ENCODE results near the gene SLC4A2.
A peak's percentile ranks its signal among the peaks of the same experiment; 100 is the strongest.

SLC4A2 gene

DNA sequence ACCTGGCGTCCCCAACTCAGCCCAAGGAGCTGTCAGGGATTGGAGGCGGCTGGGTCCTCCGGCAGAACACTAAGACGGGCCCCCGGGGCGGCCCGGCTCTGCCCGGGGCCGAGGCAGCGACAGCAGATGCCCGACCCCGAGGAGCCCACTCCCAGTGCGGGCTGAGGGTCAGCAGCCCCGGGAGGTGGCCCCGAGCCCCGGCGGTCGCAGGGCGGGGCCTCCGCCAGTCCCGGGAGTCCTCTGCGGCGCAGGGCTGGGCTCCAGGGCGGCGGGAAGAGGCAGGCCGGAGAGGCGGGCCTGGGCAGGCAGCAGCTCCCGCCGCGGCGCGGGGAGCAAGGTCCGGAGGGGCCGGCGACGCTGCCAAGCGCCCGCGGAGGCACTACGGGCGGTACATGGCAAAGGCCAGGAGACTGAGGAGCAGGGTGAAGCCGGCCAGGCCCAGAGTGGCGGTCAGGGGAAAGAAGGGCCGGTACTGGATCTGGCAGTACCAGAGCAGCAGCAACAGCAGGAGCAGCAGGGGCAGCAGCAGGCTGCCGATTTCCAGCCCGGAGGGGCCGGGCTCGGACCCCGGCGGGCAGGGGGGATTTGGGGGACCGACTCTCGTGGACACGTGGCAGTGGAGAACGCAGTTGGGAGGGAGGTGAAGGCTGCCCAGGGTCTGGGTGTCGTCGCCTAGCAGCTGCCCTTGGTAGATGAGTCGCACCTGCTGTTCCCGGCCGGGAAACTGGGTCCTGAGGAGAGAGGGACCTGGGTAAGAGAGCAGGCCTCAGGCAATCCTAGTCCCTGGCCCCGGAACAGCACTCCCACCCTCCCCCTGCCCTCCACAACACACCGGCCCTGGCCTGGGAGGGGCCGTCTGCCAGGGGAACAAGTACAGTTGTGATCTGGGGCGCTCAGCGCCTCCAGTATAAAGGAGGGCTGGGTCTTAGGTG lies 22.0 kb downstream of the SLC4A2 start (continued):
- no peak for TF ChIP-seq ZNF18 (tag by site-specific recombination; IDR thresholded peaks at IDR 0.05)
- no peak for TF ChIP-seq ZNF830 (tag by site-specific recombination; IDR thresholded peaks at IDR 0.05; ENCODE audit: low read depth)
- no peak for TF ChIP-seq ATF2 (tag by site-specific recombination; IDR thresholded peaks at IDR 0.05; ENCODE audit: low read depth)
- TF ChIP-seq ZEB2 (tag by site-specific recombination; IDR thresholded peaks at IDR 0.05), result 0 out of 2 replicates have a peak, but pooled peaks have one; percentile 31
- TF ChIP-seq GLI4 (tag by site-specific recombination; IDR thresholded peaks at IDR 0.05), result peak; percentile 49; the same call in 1 of the 2 replicates
- TF ChIP-seq HOXA7 (CRISPR knock-in tag; IDR thresholded peaks at IDR 0.05; ENCODE audit: borderline replicate concordance), result no peak
- peak; percentile 63 for TF ChIP-seq ZIC2 (tag by site-specific recombination; IDR thresholded peaks at IDR 0.05)
- no peak for TF ChIP-seq KLF16 (tag by site-specific recombination; IDR thresholded peaks at IDR 0.05)
- TF ChIP-seq PRDM1 (tag by site-specific recombination; IDR thresholded peaks at IDR 0.05), result no peak
- TF ChIP-seq ZFP37 (tag by site-specific recombination; IDR thresholded peaks at IDR 0.05), result peak; percentile 32; the same call in 1 of the 2 replicates
- peak; percentile 28; the same call in 1 of the 2 replicates for TF ChIP-seq SCRT2 (tag by site-specific recombination; IDR thresholded peaks at IDR 0.05)
- 0 out of 2 replicates have a peak, but pooled peaks have one; percentile 8 for TF ChIP-seq ZNF266 (tag by site-specific recombination; IDR thresholded peaks at IDR 0.05; ENCODE audit: low read depth)
- TF ChIP-seq ZNF600 (tag by site-specific recombination; IDR thresholded peaks at IDR 0.05), result 0 out of 2 replicates have a peak, but pooled peaks have one; percentile 43
- TF ChIP-seq TRIM28 (IDR thresholded peaks at IDR 0.05; ENCODE audit: borderline replicate concordance, low read length), result no peak
- no peak for TF ChIP-seq SCRT1 (tag by site-specific recombination; IDR thresholded peaks at IDR 0.05; ENCODE audit: borderline replicate concordance)
- TF ChIP-seq, protein P1, sequence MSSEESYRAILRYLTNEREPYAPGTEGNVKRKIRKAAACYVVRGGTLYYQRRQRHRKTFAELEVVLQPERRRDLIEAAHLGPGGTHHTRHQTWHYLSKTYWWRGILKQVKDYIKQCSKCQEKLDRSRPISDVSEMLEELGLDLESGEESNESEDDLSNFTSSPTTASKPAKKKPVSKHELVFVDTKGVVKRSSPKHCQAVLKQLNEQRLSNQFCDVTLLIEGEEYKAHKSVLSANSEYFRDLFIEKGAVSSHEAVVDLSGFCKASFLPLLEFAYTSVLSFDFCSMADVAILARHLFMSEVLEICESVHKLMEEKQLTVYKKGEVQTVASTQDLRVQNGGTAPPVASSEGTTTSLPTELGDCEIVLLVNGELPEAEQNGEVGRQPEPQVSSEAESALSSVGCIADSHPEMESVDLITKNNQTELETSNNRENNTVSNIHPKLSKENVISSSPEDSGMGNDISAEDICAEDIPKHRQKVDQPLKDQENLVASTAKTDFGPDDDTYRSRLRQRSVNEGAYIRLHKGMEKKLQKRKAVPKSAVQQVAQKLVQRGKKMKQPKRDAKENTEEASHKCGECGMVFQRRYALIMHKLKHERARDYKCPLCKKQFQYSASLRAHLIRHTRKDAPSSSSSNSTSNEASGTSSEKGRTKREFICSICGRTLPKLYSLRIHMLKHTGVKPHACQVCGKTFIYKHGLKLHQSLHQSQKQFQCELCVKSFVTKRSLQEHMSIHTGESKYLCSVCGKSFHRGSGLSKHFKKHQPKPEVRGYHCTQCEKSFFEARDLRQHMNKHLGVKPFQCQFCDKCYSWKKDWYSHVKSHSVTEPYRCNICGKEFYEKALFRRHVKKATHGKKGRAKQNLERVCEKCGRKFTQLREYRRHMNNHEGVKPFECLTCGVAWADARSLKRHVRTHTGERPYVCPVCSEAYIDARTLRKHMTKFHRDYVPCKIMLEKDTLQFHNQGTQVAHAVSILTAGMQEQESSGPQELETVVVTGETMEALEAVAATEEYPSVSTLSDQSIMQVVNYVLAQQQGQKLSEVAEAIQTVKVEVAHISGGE (tag by site-specific recombination; conservative IDR thresholded peaks at IDR 0.05; ENCODE audit: low read depth), result peak; percentile 69; the same call in 1 of the 2 replicates

DNA sequence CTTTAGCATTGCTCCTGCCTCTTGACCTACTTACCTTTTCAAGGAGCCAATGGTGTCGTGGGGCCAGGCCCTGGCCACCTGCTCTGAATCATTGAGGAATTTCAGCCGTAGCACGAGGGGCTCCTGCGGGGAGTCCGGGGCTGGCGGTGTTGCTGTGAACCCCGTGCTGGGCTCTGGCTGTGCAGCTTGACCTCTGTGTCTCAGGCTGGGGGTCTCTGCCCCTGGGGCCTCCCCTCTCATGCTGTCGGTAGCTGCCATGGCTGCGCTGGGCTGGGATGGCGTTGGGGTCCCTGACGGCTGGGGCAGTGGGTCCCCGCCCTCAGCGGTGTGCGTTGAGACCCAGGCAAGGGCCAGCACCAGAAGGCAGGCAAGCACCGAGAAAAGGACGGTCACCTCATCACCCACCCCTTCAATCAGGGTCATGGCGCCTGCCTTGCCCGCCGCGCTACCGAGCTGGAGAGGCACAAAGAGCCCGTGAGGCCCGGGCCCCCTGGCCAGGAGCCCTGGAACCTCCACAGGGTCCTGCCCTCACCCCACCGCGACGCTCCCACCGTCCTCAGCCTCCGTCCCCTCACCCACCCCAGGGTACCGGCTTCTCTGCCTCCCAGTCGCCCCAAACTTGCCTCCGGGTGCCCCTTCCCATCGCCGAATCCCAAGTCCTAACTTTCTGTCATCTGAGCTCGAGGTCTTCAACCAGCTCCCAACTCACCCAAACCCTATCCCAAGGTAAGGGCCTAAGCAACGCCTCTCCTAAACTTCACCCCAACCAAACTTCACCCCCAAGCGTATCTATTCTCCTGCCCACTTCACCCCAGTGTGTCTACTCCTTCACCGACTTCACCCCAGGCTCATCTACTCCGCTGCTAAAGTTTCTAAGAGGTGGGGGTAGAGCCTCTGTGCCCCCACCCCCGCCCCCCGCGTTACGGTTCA lies 23.0 kb downstream of the SLC4A2 start:
- Histone ChIP-seq H3K36me3 (ENCODE audit: control insufficient read depth in 2 of 2, insufficient read depth in 1 of 2, low read length in 2 of 2) (peaks cover 0 to 22% of the 10 kb centered on the region in 2 experiments; a peak in 1 of 3 replicates), H3K4me3 (ENCODE audit: low read depth, low read length) (peak overlapping the region; percentile 74), H3K4me1 (ENCODE audit: control insufficient read depth, insufficient read depth, low read length) (peaks cover 7% of the 10 kb centered on the region; the same call in 1 of the 2 replicates), H3K27ac (ENCODE audit: extremely low read depth, low read depth, low read length) (peak overlapping the region; percentile 75), H3K9me3 (ENCODE audit: control insufficient read depth, insufficient read depth, low read depth, low read length) (no peaks in the 10 kb centered on the region)
- ChIA-PET POLR2A (interaction anchor here (1.0 to 2.0 kb wide), 2 partner anchors 17 to 20 kb away, joined by 3 to 17 read pairs; no protein-coding TSS in a partner anchor), CTCF (interaction anchor here (0.6 to 0.9 kb wide), 4 partner anchors 9 to 30 kb away, joined by 3 to 4 read pairs (median 3); no protein-coding TSS in a partner anchor)
- TF ChIP-seq KLF17 (tag by site-specific recombination; IDR thresholded peaks at IDR 0.05), result 0 out of 2 replicates have a peak, but pooled peaks have one; percentile 54
- no peak for TF ChIP-seq ZNF747 (tag by site-specific recombination; IDR thresholded peaks at IDR 0.05)
- TF ChIP-seq ZNF548 (tag by site-specific recombination; IDR thresholded peaks at IDR 0.05), result no peak
- TF ChIP-seq ZBTB20 (tag by site-specific recombination; IDR thresholded peaks at IDR 0.05), result peak; percentile 82
- TF ChIP-seq ZNF404 (tag by site-specific recombination; IDR thresholded peaks at IDR 0.05), result no peak
- TF ChIP-seq, protein P2, sequence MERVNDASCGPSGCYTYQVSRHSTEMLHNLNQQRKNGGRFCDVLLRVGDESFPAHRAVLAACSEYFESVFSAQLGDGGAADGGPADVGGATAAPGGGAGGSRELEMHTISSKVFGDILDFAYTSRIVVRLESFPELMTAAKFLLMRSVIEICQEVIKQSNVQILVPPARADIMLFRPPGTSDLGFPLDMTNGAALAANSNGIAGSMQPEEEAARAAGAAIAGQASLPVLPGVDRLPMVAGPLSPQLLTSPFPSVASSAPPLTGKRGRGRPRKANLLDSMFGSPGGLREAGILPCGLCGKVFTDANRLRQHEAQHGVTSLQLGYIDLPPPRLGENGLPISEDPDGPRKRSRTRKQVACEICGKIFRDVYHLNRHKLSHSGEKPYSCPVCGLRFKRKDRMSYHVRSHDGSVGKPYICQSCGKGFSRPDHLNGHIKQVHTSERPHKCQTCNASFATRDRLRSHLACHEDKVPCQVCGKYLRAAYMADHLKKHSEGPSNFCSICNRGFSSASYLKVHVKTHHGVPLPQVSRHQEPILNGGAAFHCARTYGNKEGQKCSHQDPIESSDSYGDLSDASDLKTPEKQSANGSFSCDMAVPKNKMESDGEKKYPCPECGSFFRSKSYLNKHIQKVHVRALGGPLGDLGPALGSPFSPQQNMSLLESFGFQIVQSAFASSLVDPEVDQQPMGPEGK (tag by site-specific recombination; IDR thresholded peaks at IDR 0.05), result peak; percentile 92
